ENCODE measurements around the gene IL2RA.

- TF ChIP-seq CTCF (conservative IDR thresholded peaks at IDR 0.05) (no peak), ZFX (IDR thresholded peaks at IDR 0.05) (no peak)
Observed at GRCh38 chr10:5970527-5970926, 91.6 kb downstream of the IL2RA start.

All from C4-2B (cell line).